HepG2 (cell line): Measurements from ENCODE around the gene INPP4B. TPM values are rescaled to one million over a fixed set of nuclear protein-coding genes. Genes with fewer than 3 reads are reported as not detected.

ENCODE experiments used
- ATAC-seq: fragments of 200-7000 bp; cut with Tn5 transposase; 3 replicates; pipeline ENCODE4 v1.9.1; 2020; ENCODE audit warnings: mild to moderate bottlenecking, moderate library complexity
- BruUV-seq: library from RNA; stranded (reverse); fragments of 400-500 nt; replicated peaks from 2 replicates; lab custom pipeline; 2021; lab: Mats Ljungman, UMichigan
- CTCF ChIA-PET: fragments of 300-600 bp; formaldehyde crosslinking; extraction: SDS; loops from one replicate; lab custom pipeline; 2021; ENCODE audit warnings: low total read pairs, inconsistent platforms, low intra/inter-chr PET ratio; lab: Yijun Ruan, JAX
- POLR2A ChIA-PET: fragments of 350-600 bp; sonication (Branson Sonifier 250); formaldehyde crosslinking; loops from one replicate; lab custom pipeline; 2020; ENCODE audit warnings: antibody characterized with exemption, inconsistent platforms; lab: Yijun Ruan, JAX
- DNase-seq: peaks from one replicate; pipeline ENCODE4 v3.0.0-alpha.2; 2015; ENCODE audit warnings: low spot score
- FAIRE-seq: peaks from 3 replicates; lab custom pipeline; 2011; peaks lifted over from hg19 to GRCh38; lab: Jason Lieb, UNC
- H2AFZ ChIP-seq: one replicate; pipeline ENCODE4 v1.6.1; 2011; ENCODE audit warnings: low read length, inconsistent platforms
- H3K27ac ChIP-seq: fragments of 300-600 bp; 3 replicates; pipeline ENCODE4 v1.8.0; 2011; ENCODE audit warnings: mixed run types, mild to moderate bottlenecking, mixed read lengths, low read length, inconsistent platforms; ENCODE audit not compliant: insufficient read depth; ENCODE audit errors: extremely low read length
- H3K27me3 ChIP-seq, 2 experiments: fragments of 200-600 bp in 1 of 2; 2 replicates in 1 of 2; 3 replicates in 1 of 2; pipeline versions ENCODE4 v1.6.0 to v1.8.0; 2011; ENCODE audit warnings: low read length in 2 of 2, mild to moderate bottlenecking in 2 of 2, moderate library complexity in 2 of 2, inconsistent platforms in 1 of 2; ENCODE audit not compliant: insufficient read depth in 2 of 2, control insufficient read depth in 1 of 2
- H3K36me3 ChIP-seq, 2 experiments: fragments of 200-600 bp in 1 of 2; replicated peaks in 1 of 2; 2 replicates in 1 of 2; 3 replicates in 1 of 2; pipeline versions ENCODE4 v1.5.1 to v1.8.0; 2011; ENCODE audit warnings: low read length in 2 of 2, inconsistent platforms in 1 of 2; ENCODE audit not compliant: insufficient read depth in 2 of 2, control insufficient read depth in 1 of 2
- H3K4me1 ChIP-seq: 2 replicates; pipeline ENCODE4 v1.5.1; 2012; ENCODE audit warnings: low read length, inconsistent platforms; ENCODE audit not compliant: insufficient read depth
- H3K4me2 ChIP-seq: 2 replicates; pipeline ENCODE4 v1.6.0; 2011; ENCODE audit warnings: low read depth, low read length, inconsistent platforms
- H3K4me3 ChIP-seq, 3 experiments: fragments of 200-600 bp in 1 of 3; sonication (generic), shearing (Covaris generic) in 1 of 3; replicated peaks in 1 of 3; 2 replicates each; pipeline ENCODE4 v1.5.1; 2011 to 2016; ENCODE audit warnings: low read length in 3 of 3, inconsistent platforms in 2 of 3, low read depth in 2 of 3, mild to moderate bottlenecking in 2 of 3, control low read depth in 1 of 3, mixed read lengths in 1 of 3; ENCODE audit not compliant: insufficient read depth in 1 of 3
- H3K79me2 ChIP-seq: one replicate; pipeline ENCODE4 v1.6.1; 2011; ENCODE audit warnings: low read length, inconsistent platforms; ENCODE audit not compliant: insufficient read depth
- H3K9ac ChIP-seq: 2 replicates; pipeline ENCODE4 v1.6.0; 2011; ENCODE audit warnings: mild to moderate bottlenecking, low read depth, low read length, inconsistent platforms; ENCODE audit not compliant: insufficient read depth
- H3K9me3 ChIP-seq: 2 replicates; pipeline ENCODE4 v1.5.1; 2012; ENCODE audit warnings: mild to moderate bottlenecking, low read length
- H4K20me1 ChIP-seq: 2 replicates; pipeline ENCODE4 v1.6.0; 2011; ENCODE audit warnings: inconsistent platforms, mild to moderate bottlenecking, low read length, moderate library complexity; ENCODE audit not compliant: insufficient read depth
- CENPBD1 ChIP-seq: sonication (generic); formaldehyde crosslinking; IDR thresholded peaks from 2 replicates; pipeline ENCODE4 v1.8.0; 2022; ENCODE audit warnings: missing genetic modification reagents, low read depth, mild to moderate bottlenecking, borderline replicate concordance
- CREM ChIP-seq, 2 experiments: sonication (generic) in 1 of 2; formaldehyde crosslinking in 1 of 2; IDR thresholded peaks; 2 replicates each; pipeline versions ENCODE4 v1.4.0 to v1.6.1; 2016 to 2020; ENCODE audit warnings: antibody characterized with exemption in 1 of 2, mild to moderate bottlenecking in 1 of 2, missing genetic modification reagents in 1 of 2
- FOXP1 ChIP-seq, 2 experiments: fragments of 450-650 bp in 1 of 2; IDR thresholded peaks; 2 replicates each; pipeline ENCODE4 v1.6.1; 2017 to 2018; ENCODE audit warnings: antibody characterized with exemption in 1 of 2
- HOXA5 ChIP-seq: sonication (generic); formaldehyde crosslinking; IDR thresholded peaks from 2 replicates; pipeline ENCODE4 v1.4.0; 2020; ENCODE audit warnings: missing genetic modification reagents
- MAF1 ChIP-seq: sonication (generic); formaldehyde crosslinking; IDR thresholded peaks from 2 replicates; pipeline ENCODE4 v1.5.0; 2020; ENCODE audit warnings: missing genetic modification reagents, borderline replicate concordance
- MAFK ChIP-seq, 2 experiments: IDR thresholded peaks in 1 of 2; conservative IDR thresholded peaks in 1 of 2; 2 replicates each; pipeline ENCODE4 v1.6.1; 2011; ENCODE audit warnings: improper control_type of control experiment in 2 of 2, low read length in 2 of 2
- NR2F6 ChIP-seq, 2 experiments: IDR thresholded peaks; 2 replicates each; pipeline ENCODE4 v1.6.1; 2016; ENCODE audit warnings: antibody characterized with exemption in 1 of 2, mild to moderate bottlenecking in 1 of 2
- REST ChIP-seq, 2 experiments: IDR thresholded peaks; 2 replicates each; pipeline ENCODE4 v1.6.1; 2011 to 2012; ENCODE audit warnings: low read length in 2 of 2, borderline replicate concordance in 1 of 2, low read depth in 1 of 2, mild to moderate bottlenecking in 1 of 2, moderate library complexity in 1 of 2
- TFDP1 ChIP-seq: IDR thresholded peaks from 2 replicates; pipeline ENCODE4 v1.6.1; 2016; ENCODE audit warnings: missing compliant biosample characterization, missing genetic modification reagents, borderline replicate concordance
- ZIK1 ChIP-seq: sonication (generic); formaldehyde crosslinking; IDR thresholded peaks from 2 replicates; pipeline ENCODE4 v1.5.0; 2020; ENCODE audit warnings: mild to moderate bottlenecking, low read depth, missing genetic modification reagents, borderline replicate concordance
- ZNF18 ChIP-seq: sonication (generic); formaldehyde crosslinking; IDR thresholded peaks from 2 replicates; pipeline ENCODE4 v1.8.0; 2022; ENCODE audit warnings: mild to moderate bottlenecking, missing genetic modification reagents; ENCODE audit not compliant: insufficient replicate concordance
- ZNF281 ChIP-seq: sonication (generic); formaldehyde crosslinking; IDR thresholded peaks from 2 replicates; pipeline ENCODE4 v1.4.0; 2020; ENCODE audit warnings: missing genetic modification reagents, borderline replicate concordance
- ZNF567 ChIP-seq: sonication (generic); formaldehyde crosslinking; IDR thresholded peaks from 2 replicates; pipeline ENCODE4 v1.8.1; 2023; ENCODE audit warnings: mild to moderate bottlenecking, missing genetic modification reagents, borderline replicate concordance
- ZNF605 ChIP-seq: sonication (generic); formaldehyde crosslinking; IDR thresholded peaks from 2 replicates; pipeline ENCODE4 v1.8.0; 2022; ENCODE audit warnings: mild to moderate bottlenecking, missing genetic modification reagents
- WGBS: methylation state at CpG from one replicate; pipeline ENCODE4 v1.1.6; 2017; ENCODE audit warnings: low lambda C conversion rate; 5-methylcytosine and 5-hydroxymethylcytosine counted together
- in situ Hi-C: cut with HindIII; loops from 2 replicates; pipeline ENCODE4 v1.10.0; 2017; ENCODE audit warnings: low pct_unique_long_range_greater_than_20kb; ENCODE audit not compliant: extremely low pct_ligation_motif_present
- intact Hi-C: fragments of 100-400 bp; cut with micrococcal nuclease; formaldehyde crosslinking; loops from one replicate; pipeline ENCODE4 v1.10.0; 2022; ENCODE audit not compliant: unreplicated experiment
- polyA plus RNA-seq, 8 experiments: library from polyadenylated mRNA; depleted of rRNA in 3 of 8; stranded (reverse) in 7 of 8; unstranded in 1 of 8; fragments of >200 nt; fragmentation: Illumina TruSeq in 4 of 8; extraction: Trizol in 4 of 8; gene quantifications; 2 replicates each; pipeline versions ENCODE4 v1.2.1 to v1.2.3, GENCODE V29; 2011 to 2016; ENCODE audit warnings: low read depth in 4 of 8, missing spikeins in 1 of 8, mixed read lengths in 1 of 8; ENCODE audit not compliant: insufficient read depth in 1 of 8
- total RNA-seq, 5 experiments: library from RNA; depleted of rRNA; stranded (reverse); fragments of >200 nt; fragmentation: Illumina TruSeq; extraction: Trizol; gene quantifications; 2 replicates each; pipeline ENCODE4 v1.2.3, GENCODE V29; 2016; ENCODE audit warnings: low read depth in 1 of 5

INPP4B gene
- total and polyA plus RNA-seq, 2 of the 13 experiments (the other 11 are each of a cell fraction or from before 2014, with no cell fraction given), result not detected

GRCh38 chr4:141977433-141977832 lies 868.7 kb downstream of the INPP4B start:
- ATAC-seq (no peak), FAIRE-seq (no peak), DNase-seq (no peak)
- in situ Hi-C loops, result no loop called here
- H4K20me1 ChIP-seq, result no peaks in the 10 kb centered on the region
- H3K9ac ChIP-seq, result no peak overlapping the region
- no peaks in the 10 kb centered on the region for H3K27me3 ChIP-seq
- H3K4me2 ChIP-seq, result no peak overlapping the region
- CTCF ChIA-PET, result no interaction called here
- H3K79me2 ChIP-seq, result no peaks in the 10 kb centered on the region
- no peaks in the 10 kb centered on the region for H3K4me1 ChIP-seq
- no TSS peak for BruUV-seq
- WGBS, result 6% methylated on average over 3 of the region's 3 CpGs
- H2AFZ ChIP-seq, result no peak overlapping the region
- peaks cover 84% of the 10 kb centered on the region for H3K9me3 ChIP-seq
- H3K27ac ChIP-seq, result no peak overlapping the region
- POLR2A ChIA-PET, result no interaction called here
- intact Hi-C loops, result no loop called here
- no peak overlapping the region for H3K4me3 ChIP-seq
- no peaks in the 10 kb centered on the region for H3K36me3 ChIP-seq
- TF ChIP-seq HOXA5, result no peak
- TF ChIP-seq NR2F6 (IDR thresholded peaks at IDR 0.05), result no peak
- no peak for TF ChIP-seq NR2F6 (CRISPR knock-in tag; IDR thresholded peaks at IDR 0.05)
- TF ChIP-seq REST (IDR thresholded peaks at IDR 0.05; ENCODE audit: borderline replicate concordance in 1 of 2, low read depth in 1 of 2, low read length in 2 of 2), result no peak
- TF ChIP-seq FOXP1 (IDR thresholded peaks at IDR 0.05), result no peak
- TF ChIP-seq FOXP1 (CRISPR knock-in tag; IDR thresholded peaks at IDR 0.05), result no peak
- no peak for TF ChIP-seq CENPBD1
- no peak for TF ChIP-seq MAF1
- TF ChIP-seq CREM (IDR thresholded peaks at IDR 0.05), result no peak
- TF ChIP-seq CREM (CRISPR knock-in tag; IDR thresholded peaks at IDR 0.05), result no peak
- TF ChIP-seq ZNF605 (CRISPR knock-in tag), result no peak
- no peak for TF ChIP-seq ZNF281 (CRISPR knock-in tag)
- TF ChIP-seq ZNF567 (CRISPR knock-in tag), result no peak
- TF ChIP-seq ZIK1 (CRISPR knock-in tag), result no peak
- TF ChIP-seq ZNF18, result no peak
- no peak for TF ChIP-seq MAFK (conservative IDR thresholded peaks at IDR 0.05 in 1 of 2, IDR thresholded peaks at IDR 0.05 in 1 of 2; ENCODE audit: low read length in 2 of 2)
- TF ChIP-seq TFDP1 (CRISPR knock-in tag), result no peak
